ENCODE measurements around the gene OVOL1. TPM values are rescaled to one million over a fixed set of nuclear protein-coding genes. Genes with fewer than 3 reads are reported as not detected.

The OVOL1 gene
- total and polyA plus RNA-seq, 2 experiments from 2014 or later = 1.5 to 3.3 TPM

- Mint-ChIP-seq H3K27me3 (ENCODE audit: insufficient read depth, low read depth, poor library complexity) (peaks cover 6% of the 10 kb centered on the region), H3K4me3 (no peak overlapping the region), H3K27ac (no peak overlapping the region), H3K9me3 (no peaks in the 10 kb centered on the region), H3K36me3 (ENCODE audit: low read depth) (no peaks in the 10 kb centered on the region), H3K4me1 (peaks cover 20% of the 10 kb centered on the region)
- Histone ChIP-seq H3K4me2 (no peak overlapping the region), H3K4me3 (no peak overlapping the region), H3K79me2 (replicated peaks; ENCODE audit: insufficient read depth) (no peaks in the 10 kb centered on the region), H3F3A (replicated peaks; ENCODE audit: low read depth) (no peaks in the 10 kb centered on the region), H2AFZ (no peak overlapping the region), H4K20me1 (replicated peaks; ENCODE audit: insufficient read depth) (no peaks in the 10 kb centered on the region), H3K27me3 (ENCODE audit: insufficient read depth) (no peaks in the 10 kb centered on the region), H3K36me3 (ENCODE audit: insufficient read depth) (no peaks in the 10 kb centered on the region), H3K9me2 (ENCODE audit: insufficient read depth) (no peaks in the 10 kb centered on the region), H3K27ac (ENCODE audit: low read depth) (no peak overlapping the region), H3K4me1 (ENCODE audit: insufficient read depth) (peaks cover 7% of the 10 kb centered on the region; the same call in 1 of the 2 replicates)
- no peak for TF ChIP-seq POLR2AphosphoS5 (IDR thresholded peaks at IDR 0.05; ENCODE audit: low read depth)
- ATAC-seq (no peak), DNase-seq (ENCODE audit: low spot score) (no peak)
Observed at GRCh38 chr11:65802841-65803240, 16.0 kb downstream of the OVOL1 start.

- Histone ChIP-seq H3K4me1 (ENCODE audit: insufficient read depth) (peaks cover 1% of the 10 kb centered on the region; the same call in 1 of the 2 replicates), H3F3A (replicated peaks; ENCODE audit: low read depth) (no peaks in the 10 kb centered on the region), H3K36me3 (ENCODE audit: insufficient read depth) (no peaks in the 10 kb centered on the region), H3K27me3 (ENCODE audit: insufficient read depth) (no peaks in the 10 kb centered on the region), H3K4me3 (no peak overlapping the region), H3K27ac (ENCODE audit: low read depth) (no peak overlapping the region), H3K9me2 (ENCODE audit: insufficient read depth) (no peaks in the 10 kb centered on the region), H3K79me2 (replicated peaks; ENCODE audit: insufficient read depth) (no peaks in the 10 kb centered on the region), H2AFZ (peak overlapping the region; percentile 95), H4K20me1 (replicated peaks; ENCODE audit: insufficient read depth) (no peaks in the 10 kb centered on the region), H3K4me2 (no peak overlapping the region; the same call in 1 of the 2 replicates)
- no peak overlapping the region; the same call in 1 of the 2 replicates for H3K27ac Mint-ChIP-seq
- peaks cover 16% of the 10 kb centered on the region for H3K4me1 Mint-ChIP-seq
- no peaks in the 10 kb centered on the region for H3K36me3 Mint-ChIP-seq (ENCODE audit: low read depth)
- DNase-seq (ENCODE audit: low spot score) = peak; percentile 31
- no peaks in the 10 kb centered on the region for H3K9me3 Mint-ChIP-seq
- H3K27me3 Mint-ChIP-seq (ENCODE audit: insufficient read depth, low read depth, poor library complexity) = peaks cover 6% of the 10 kb centered on the region
- ATAC-seq = peak; percentile 52
- H3K4me3 Mint-ChIP-seq = no peak overlapping the region; the same call in 2 of the 3 replicates
- TF ChIP-seq EZH2phosphoT487 (IDR thresholded peaks at IDR 0.05; ENCODE audit: unreplicated experiment) = no peak
- TF ChIP-seq CTCF (conservative IDR thresholded peaks at IDR 0.05; ENCODE audit: low read depth in 2 of 2) = no peak
- TF ChIP-seq JUNB (IDR thresholded peaks at IDR 0.05; ENCODE audit: unreplicated experiment) = no peak
- no peak for TF ChIP-seq ZNF331 (CRISPR knock-in tag; IDR thresholded peaks at IDR 0.05; ENCODE audit: low read depth)
- TF ChIP-seq ETS1 (IDR thresholded peaks at IDR 0.05) = no peak
- no peak for TF ChIP-seq ZNF114 (CRISPR knock-in tag; IDR thresholded peaks at IDR 0.05)
Observed at GRCh38 chr11:65803797-65804492, 17.1 kb downstream of the OVOL1 start.

Data from GM23338 (cell line).